ENCODE data around the gene SLC24A2.

SLC24A2 gene

DNA sequence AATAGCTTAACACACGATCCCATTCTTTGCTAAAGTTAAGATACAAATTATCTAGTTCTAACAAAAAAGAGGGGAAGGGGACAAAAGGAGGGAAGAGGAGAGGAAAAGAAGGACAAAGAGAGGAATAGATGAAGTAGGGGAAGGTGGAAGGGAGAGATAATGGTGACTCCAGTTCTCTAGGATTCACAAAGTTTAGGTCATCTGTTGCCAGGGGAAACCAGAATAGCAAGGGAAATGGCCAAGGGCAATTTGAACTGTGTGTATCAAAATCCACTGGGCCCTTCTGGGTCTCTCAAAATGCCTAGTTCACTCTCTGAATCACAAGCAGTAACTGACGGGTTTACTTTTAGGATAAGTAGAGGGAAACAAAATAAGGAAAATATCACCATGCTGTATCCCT lies 7.6 kb downstream of the SLC24A2 start:
- TF ChIP-seq, protein P1, sequence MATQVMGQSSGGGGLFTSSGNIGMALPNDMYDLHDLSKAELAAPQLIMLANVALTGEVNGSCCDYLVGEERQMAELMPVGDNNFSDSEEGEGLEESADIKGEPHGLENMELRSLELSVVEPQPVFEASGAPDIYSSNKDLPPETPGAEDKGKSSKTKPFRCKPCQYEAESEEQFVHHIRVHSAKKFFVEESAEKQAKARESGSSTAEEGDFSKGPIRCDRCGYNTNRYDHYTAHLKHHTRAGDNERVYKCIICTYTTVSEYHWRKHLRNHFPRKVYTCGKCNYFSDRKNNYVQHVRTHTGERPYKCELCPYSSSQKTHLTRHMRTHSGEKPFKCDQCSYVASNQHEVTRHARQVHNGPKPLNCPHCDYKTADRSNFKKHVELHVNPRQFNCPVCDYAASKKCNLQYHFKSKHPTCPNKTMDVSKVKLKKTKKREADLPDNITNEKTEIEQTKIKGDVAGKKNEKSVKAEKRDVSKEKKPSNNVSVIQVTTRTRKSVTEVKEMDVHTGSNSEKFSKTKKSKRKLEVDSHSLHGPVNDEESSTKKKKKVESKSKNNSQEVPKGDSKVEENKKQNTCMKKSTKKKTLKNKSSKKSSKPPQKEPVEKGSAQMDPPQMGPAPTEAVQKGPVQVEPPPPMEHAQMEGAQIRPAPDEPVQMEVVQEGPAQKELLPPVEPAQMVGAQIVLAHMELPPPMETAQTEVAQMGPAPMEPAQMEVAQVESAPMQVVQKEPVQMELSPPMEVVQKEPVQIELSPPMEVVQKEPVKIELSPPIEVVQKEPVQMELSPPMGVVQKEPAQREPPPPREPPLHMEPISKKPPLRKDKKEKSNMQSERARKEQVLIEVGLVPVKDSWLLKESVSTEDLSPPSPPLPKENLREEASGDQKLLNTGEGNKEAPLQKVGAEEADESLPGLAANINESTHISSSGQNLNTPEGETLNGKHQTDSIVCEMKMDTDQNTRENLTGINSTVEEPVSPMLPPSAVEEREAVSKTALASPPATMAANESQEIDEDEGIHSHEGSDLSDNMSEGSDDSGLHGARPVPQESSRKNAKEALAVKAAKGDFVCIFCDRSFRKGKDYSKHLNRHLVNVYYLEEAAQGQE (IDR thresholded peaks at IDR 0.05; ENCODE audit: insufficient read depth in 1 of 2, low read depth in 2 of 2, low read length in 2 of 2), result no peak
- TF ChIP-seq POLR2AphosphoS5 (IDR thresholded peaks at IDR 0.05; ENCODE audit: low read depth, low read length) (no peak), TAF1 (IDR thresholded peaks at IDR 0.05; ENCODE audit: borderline replicate concordance, insufficient read depth, low read length) (no peak), SIN3A (IDR thresholded peaks at IDR 0.05; ENCODE audit: borderline replicate concordance, insufficient read depth, low read length) (no peak), FOXP2 (optimal IDR thresholded peaks at IDR 0.05; ENCODE audit: borderline replicate concordance, extremely low read depth, extremely low read length, insufficient read depth) (no peak)

DNA sequence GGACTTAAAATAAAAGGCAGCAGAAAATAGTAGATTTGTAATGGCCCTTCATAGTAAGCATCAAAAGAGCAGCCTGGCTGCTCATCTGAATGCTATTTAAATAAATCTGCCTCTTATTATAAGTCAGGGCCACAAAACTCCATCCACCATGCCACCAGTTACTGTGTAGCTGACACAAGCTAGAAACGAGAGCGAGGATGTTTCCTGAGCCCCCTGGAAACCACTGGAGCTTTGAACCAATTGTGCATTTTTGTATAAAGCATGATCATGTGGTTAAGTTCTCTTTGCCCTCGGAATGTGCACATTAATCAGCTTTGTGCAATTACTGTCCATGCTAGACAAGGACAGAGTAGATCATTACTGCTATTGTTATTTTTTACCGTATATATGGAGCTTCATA lies 17.4 kb downstream of the SLC24A2 start:
- TF ChIP-seq SIN3A (IDR thresholded peaks at IDR 0.05; ENCODE audit: borderline replicate concordance, insufficient read depth, low read length) (no peak), POLR2AphosphoS5 (IDR thresholded peaks at IDR 0.05; ENCODE audit: low read depth, low read length) (no peak), FOXP2 (optimal IDR thresholded peaks at IDR 0.05; ENCODE audit: borderline replicate concordance, extremely low read depth, extremely low read length, insufficient read depth) (no peak), TAF1 (IDR thresholded peaks at IDR 0.05; ENCODE audit: borderline replicate concordance, insufficient read depth, low read length) (no peak)
- TF ChIP-seq, protein P1 (IDR thresholded peaks at IDR 0.05; ENCODE audit: insufficient read depth in 1 of 2, low read depth in 2 of 2, low read length in 2 of 2), result no peak

DNA sequence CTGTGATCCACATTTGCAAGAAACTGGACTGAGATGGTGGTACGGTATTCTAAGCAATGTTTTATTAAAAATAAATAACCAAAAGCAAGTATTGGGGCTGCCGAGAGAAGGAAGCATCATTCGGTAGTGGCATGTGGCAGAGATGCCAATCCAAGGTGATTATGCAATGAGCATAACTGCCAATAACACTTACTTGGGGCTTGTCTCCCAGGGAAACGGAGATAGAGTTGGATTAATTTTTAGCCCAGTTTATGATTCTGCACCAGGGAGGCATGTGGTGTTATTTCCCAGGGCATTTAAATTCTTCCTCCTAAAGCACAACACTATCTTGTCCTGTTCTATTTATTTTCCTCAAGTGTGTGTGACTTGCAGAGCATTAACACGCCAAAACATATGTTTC lies 17.9 kb downstream of the SLC24A2 start:
- TF ChIP-seq, protein P1 (IDR thresholded peaks at IDR 0.05; ENCODE audit: insufficient read depth in 1 of 2, low read depth in 2 of 2, low read length in 2 of 2), result no peak
- TF ChIP-seq POLR2AphosphoS5 (IDR thresholded peaks at IDR 0.05; ENCODE audit: low read depth, low read length) (no peak), SIN3A (IDR thresholded peaks at IDR 0.05; ENCODE audit: borderline replicate concordance, insufficient read depth, low read length) (no peak), FOXP2 (optimal IDR thresholded peaks at IDR 0.05; ENCODE audit: borderline replicate concordance, extremely low read depth, extremely low read length, insufficient read depth) (no peak), TAF1 (IDR thresholded peaks at IDR 0.05; ENCODE audit: borderline replicate concordance, insufficient read depth, low read length) (no peak)

DNA sequence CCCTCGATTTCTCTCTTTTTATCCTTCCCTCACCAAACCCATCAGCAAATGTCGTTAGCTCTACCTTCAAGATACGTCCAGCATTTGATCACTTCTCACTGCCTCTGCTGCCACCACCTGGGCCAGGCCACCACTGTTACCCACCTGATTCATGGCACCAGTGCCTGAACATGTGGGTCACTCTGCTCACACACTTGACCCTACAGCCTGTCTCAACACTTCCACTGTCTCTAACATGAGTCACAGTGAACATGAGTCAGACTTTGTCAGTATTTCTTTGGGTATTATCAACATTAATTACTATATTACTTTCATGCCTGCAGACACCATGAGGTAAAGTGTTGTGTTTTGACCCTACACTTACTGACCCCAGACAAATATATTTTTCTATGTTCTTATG lies 19.6 kb downstream of the SLC24A2 start:
- TF ChIP-seq TAF1 (IDR thresholded peaks at IDR 0.05; ENCODE audit: borderline replicate concordance, insufficient read depth, low read length), result no peak
- no peak for TF ChIP-seq SIN3A (IDR thresholded peaks at IDR 0.05; ENCODE audit: borderline replicate concordance, insufficient read depth, low read length)
- TF ChIP-seq FOXP2 (optimal IDR thresholded peaks at IDR 0.05; ENCODE audit: borderline replicate concordance, extremely low read depth, extremely low read length, insufficient read depth), result no peak
- TF ChIP-seq POLR2AphosphoS5 (IDR thresholded peaks at IDR 0.05; ENCODE audit: low read depth, low read length), result no peak
- TF ChIP-seq, protein P1 (IDR thresholded peaks at IDR 0.05; ENCODE audit: insufficient read depth in 1 of 2, low read depth in 2 of 2, low read length in 2 of 2), result no peak

DNA sequence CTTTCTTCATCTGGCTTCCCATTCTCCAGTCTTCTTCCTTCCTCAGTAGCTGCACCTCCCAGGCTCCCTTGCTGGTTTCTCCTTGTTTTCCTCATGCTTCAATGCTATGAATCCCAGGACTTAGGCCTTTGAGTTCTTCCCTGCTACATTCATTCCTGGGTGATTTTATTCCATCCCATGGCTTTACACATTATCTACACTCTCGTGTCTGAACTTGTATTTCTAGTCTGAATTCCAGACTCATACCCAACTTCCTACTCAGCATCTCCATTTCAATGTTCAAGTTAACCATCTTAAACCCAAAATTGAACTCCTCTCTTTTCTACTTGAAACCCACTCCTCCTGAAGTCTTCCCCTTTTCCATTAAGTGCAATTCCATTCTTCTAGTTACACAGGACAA lies 20.0 kb downstream of the SLC24A2 start:
- TF ChIP-seq FOXP2 (optimal IDR thresholded peaks at IDR 0.05; ENCODE audit: borderline replicate concordance, extremely low read depth, extremely low read length, insufficient read depth) (no peak), TAF1 (IDR thresholded peaks at IDR 0.05; ENCODE audit: borderline replicate concordance, insufficient read depth, low read length) (no peak)

Data from PFSK-1 (cell line).